A673 (cell line): ENCODE results near the gene NHSL1. TPM values are rescaled to one million over a fixed set of nuclear protein-coding genes. Genes with fewer than 3 reads are reported as not detected.

Experiments
- BruUV-seq: library from RNA; stranded (reverse); fragments of 400-500 nt; replicated peaks from 2 replicates; lab custom pipeline; 2021; lab: Mats Ljungman, UMichigan
- CTCF ChIA-PET: fragments of 300-600 bp; sonication (Branson Sonifier 250); formaldehyde crosslinking; loops from one replicate; lab custom pipeline; 2022; ENCODE audit warnings: antibody characterized with exemption; lab: Charles Lee
- POLR2A ChIA-PET: fragments of 300-600 bp; sonication (Branson Sonifier 250); formaldehyde crosslinking; loops from one replicate; lab custom pipeline; 2022; ENCODE audit warnings: antibody characterized with exemption; ENCODE audit not compliant: low non-redundant PET; lab: Charles Lee
- DNase-seq: peaks from one replicate; pipeline ENCODE4 v3.0.0-alpha.2; 2015; ENCODE audit warnings: low spot score
- H3K27ac ChIP-seq: fragments of 200-600 bp; sonication (generic); 2 replicates; pipeline ENCODE4 v1.5.1; 2016; ENCODE audit warnings: mixed run types, low read depth, mild to moderate bottlenecking, mixed read lengths, antibody characterized with exemption, low read length; ENCODE audit not compliant: poor library complexity, severe bottlenecking
- H3K27me3 ChIP-seq: fragments of 200-600 bp; sonication (generic); replicated peaks from 2 replicates; pipeline ENCODE4 v1.6.1; 2017; ENCODE audit warnings: mixed run types, low read depth, mild to moderate bottlenecking, mixed read lengths, antibody characterized with exemption, low read length; ENCODE audit not compliant: insufficient read depth, poor library complexity
- H3K36me3 ChIP-seq: fragments of 200-600 bp; sonication (generic); 2 replicates; pipeline ENCODE4 v1.6.1; 2016; ENCODE audit warnings: mixed run types, mild to moderate bottlenecking, mixed read lengths, antibody characterized with exemption, low read length; ENCODE audit not compliant: insufficient read depth, poor library complexity, severe bottlenecking
- H3K4me1 ChIP-seq: fragments of 200-600 bp; sonication (generic); 2 replicates; pipeline ENCODE4 v1.6.1; 2017; ENCODE audit warnings: mixed run types, mild to moderate bottlenecking, mixed read lengths, antibody characterized with exemption, low read length; ENCODE audit not compliant: insufficient read depth, poor library complexity, severe bottlenecking
- H3K4me3 ChIP-seq: fragments of 200-600 bp; sonication (generic); 2 replicates; pipeline ENCODE4 v1.5.1; 2016; ENCODE audit warnings: low read depth, mixed run types, mild to moderate bottlenecking, mixed read lengths, low read length; ENCODE audit not compliant: poor library complexity, severe bottlenecking
- H3K9me3 ChIP-seq: fragments of 200-600 bp; sonication (generic); 2 replicates; pipeline ENCODE4 v1.6.1; 2016; ENCODE audit warnings: mixed run types, low read depth, mild to moderate bottlenecking, mixed read lengths, antibody characterized with exemption, low read length; ENCODE audit not compliant: poor library complexity, severe bottlenecking
- EZH2 ChIP-seq: fragments of 200-600 bp; sonication (generic); IDR thresholded peaks from 2 replicates; pipeline ENCODE4 v1.6.1; 2017; ENCODE audit warnings: borderline replicate concordance, low read depth, mild to moderate bottlenecking, mixed read lengths, antibody characterized with exemption, low read length; ENCODE audit not compliant: poor library complexity, severe bottlenecking
- intact Hi-C: fragments of 100-400 bp; cut with micrococcal nuclease; formaldehyde crosslinking; loops from one replicate; pipeline ENCODE4 v1.10.0; 2022; ENCODE audit not compliant: unreplicated experiment
- total RNA-seq: library from RNA; stranded (reverse); gene quantifications from 2 replicates; pipeline ENCODE4 v1.2.3, GENCODE V29; 2021
- TF ChIP-seq, protein P1 (sequence below): fragments of 300-800, 200-600 bp; sonication (generic); conservative IDR thresholded peaks from 2 replicates; pipeline ENCODE4 v1.5.1; 2017; ENCODE audit warnings: low read depth, mild to moderate bottlenecking, antibody characterized with exemption, low read length, moderate library complexity, mixed read lengths

NHSL1 gene
- total RNA-seq, 1 experiment from 2014 or later, result 33.1 TPM

DNA sequence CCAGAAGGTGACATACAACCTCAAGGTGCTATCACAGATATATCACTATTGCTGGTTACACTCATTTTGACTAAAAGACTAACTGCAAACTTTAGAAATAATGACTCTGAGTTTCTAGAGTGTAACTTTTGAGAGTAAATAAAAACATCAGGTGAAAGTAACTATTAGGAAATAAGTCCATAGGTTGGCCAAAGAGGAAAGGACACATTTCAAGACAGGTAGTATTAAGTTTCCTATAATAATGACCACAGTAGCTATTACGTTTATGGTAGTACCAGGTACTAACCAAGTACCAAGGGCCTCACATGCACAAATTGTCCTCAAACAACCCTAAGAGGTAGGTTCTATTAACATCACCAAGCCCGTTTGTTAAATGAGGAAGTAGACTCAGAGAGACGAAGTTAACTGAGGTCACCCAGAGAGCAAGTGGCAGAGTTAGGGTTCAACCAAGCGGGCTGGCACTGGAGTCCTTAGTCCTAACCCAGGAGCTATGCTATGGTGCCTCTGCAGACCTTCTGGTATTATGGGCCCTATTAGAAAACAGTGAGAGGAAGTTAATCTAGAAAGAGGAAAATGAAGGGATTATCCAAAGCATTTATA, 58.4 kb downstream of the NHSL1 start:
- intact Hi-C loops, result no loop called here
- Histone ChIP-seq H3K4me3 (no peak overlapping the region), H3K36me3 (no peaks in the 10 kb centered on the region), H3K27ac (no peak overlapping the region), H3K9me3 (no peaks in the 10 kb centered on the region), H3K4me1 (peaks cover 8% of the 10 kb centered on the region), H3K27me3 (no peaks in the 10 kb centered on the region)
- no TSS peak for BruUV-seq
- POLR2A ChIA-PET, result no interaction called here
- CTCF ChIA-PET, result no interaction called here
- TF ChIP-seq, protein P1, sequence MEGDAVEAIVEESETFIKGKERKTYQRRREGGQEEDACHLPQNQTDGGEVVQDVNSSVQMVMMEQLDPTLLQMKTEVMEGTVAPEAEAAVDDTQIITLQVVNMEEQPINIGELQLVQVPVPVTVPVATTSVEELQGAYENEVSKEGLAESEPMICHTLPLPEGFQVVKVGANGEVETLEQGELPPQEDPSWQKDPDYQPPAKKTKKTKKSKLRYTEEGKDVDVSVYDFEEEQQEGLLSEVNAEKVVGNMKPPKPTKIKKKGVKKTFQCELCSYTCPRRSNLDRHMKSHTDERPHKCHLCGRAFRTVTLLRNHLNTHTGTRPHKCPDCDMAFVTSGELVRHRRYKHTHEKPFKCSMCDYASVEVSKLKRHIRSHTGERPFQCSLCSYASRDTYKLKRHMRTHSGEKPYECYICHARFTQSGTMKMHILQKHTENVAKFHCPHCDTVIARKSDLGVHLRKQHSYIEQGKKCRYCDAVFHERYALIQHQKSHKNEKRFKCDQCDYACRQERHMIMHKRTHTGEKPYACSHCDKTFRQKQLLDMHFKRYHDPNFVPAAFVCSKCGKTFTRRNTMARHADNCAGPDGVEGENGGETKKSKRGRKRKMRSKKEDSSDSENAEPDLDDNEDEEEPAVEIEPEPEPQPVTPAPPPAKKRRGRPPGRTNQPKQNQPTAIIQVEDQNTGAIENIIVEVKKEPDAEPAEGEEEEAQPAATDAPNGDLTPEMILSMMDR, result no peak
- TF ChIP-seq EZH2, result no peak
- DNase-seq, result no peak

GRCh38 chr6:138440296-138440695, 59.0 kb downstream of the NHSL1 start:
- Histone ChIP-seq H3K4me3 (no peak overlapping the region), H3K27me3 (no peaks in the 10 kb centered on the region), H3K27ac (no peak overlapping the region), H3K9me3 (no peaks in the 10 kb centered on the region), H3K4me1 (peaks cover 8% of the 10 kb centered on the region), H3K36me3 (no peaks in the 10 kb centered on the region)
- DNase-seq, result no peak
- TF ChIP-seq EZH2, result no peak
- TF ChIP-seq, protein P1, result no peak
- BruUV-seq, result no TSS peak
- ChIA-PET POLR2A (no interaction called here), CTCF (no interaction called here)
- intact Hi-C loops, result no loop called here

- Histone ChIP-seq H3K9me3 (no peaks in the 10 kb centered on the region), H3K36me3 (no peaks in the 10 kb centered on the region), H3K4me3 (no peak overlapping the region), H3K27ac (no peak overlapping the region), H3K4me1 (peaks cover 2% of the 10 kb centered on the region), H3K27me3 (no peaks in the 10 kb centered on the region)
- POLR2A ChIA-PET, result no interaction called here
- no TSS peak for BruUV-seq
- intact Hi-C loops, result no loop called here
- CTCF ChIA-PET, result no interaction called here
- no peak for DNase-seq
- TF ChIP-seq EZH2, result no peak
- TF ChIP-seq, protein P1, result no peak
Measured at GRCh38 chr6:138439546-138439945, 59.7 kb downstream of the NHSL1 start.
